Activated B cell treated with CpG ODN at 0.5 μM for 24 hours (primary cell): ENCODE results near the gene TMEM176B. TPM values are rescaled to one million over a fixed set of nuclear protein-coding genes. Genes with fewer than 3 reads are reported as not detected.

ENCODE experiments used
- ATAC-seq: fragments of 200-7000 bp; cut with Tn5 transposase; one replicate; pipeline ENCODE4 v1.10.0; 2021; ENCODE audit warnings: low read depth, mild to moderate bottlenecking, moderate library complexity
- CTCF ChIA-PET: fragments of 350-600 bp; sonication (Branson Sonifier 250); formaldehyde crosslinking; loops from one replicate; lab custom pipeline; 2021; ENCODE audit warnings: antibody characterized with exemption; lab: Charles Lee
- POLR2A ChIA-PET: fragments of 350-600 bp; sonication (Branson Sonifier 250); formaldehyde crosslinking; loops from one replicate; lab custom pipeline; 2021; ENCODE audit warnings: antibody characterized with exemption; lab: Charles Lee
- DNase-seq: peaks from one replicate; pipeline ENCODE4 v3.0.0; 2022
- H3K27ac Mint-ChIP-seq: one replicate; pipeline ENCODE4 v1.8.0; 2020; ENCODE audit warnings: mixed read lengths
- H3K27me3 Mint-ChIP-seq: one replicate; pipeline ENCODE4 v1.8.0; 2021; ENCODE audit warnings: mixed read lengths
- H3K36me3 Mint-ChIP-seq: one replicate; pipeline ENCODE4 v1.8.0; 2021; ENCODE audit warnings: low read depth, mixed read lengths
- H3K4me1 Mint-ChIP-seq: one replicate; pipeline ENCODE4 v1.8.0; 2021; ENCODE audit warnings: mixed read lengths
- H3K4me3 Mint-ChIP-seq: one replicate; pipeline ENCODE4 v1.8.0; 2020; ENCODE audit warnings: mild to moderate bottlenecking, mixed read lengths
- H3K9me3 Mint-ChIP-seq: one replicate; pipeline ENCODE4 v1.8.0; 2020; ENCODE audit warnings: mixed read lengths
- intact Hi-C: fragments of 100-400 bp; cut with micrococcal nuclease; formaldehyde crosslinking; loops from one replicate; pipeline ENCODE4 v1.15.1; 2024
- total RNA-seq: library from RNA; stranded (reverse); gene quantifications from 2 replicates; pipeline ENCODE4 v1.2.3, GENCODE V29; 2022
- TF ChIP-seq, protein P1 (sequence below): fragments of 200-600 bp; IDR thresholded peaks from one replicate; pipeline ENCODE4 v1.8.0; 2022; ENCODE audit warnings: antibody characterized with exemption, mild to moderate bottlenecking

TMEM176B gene
- total RNA-seq, 1 donor from 2014 or later = 0.47 TPM

DNA sequence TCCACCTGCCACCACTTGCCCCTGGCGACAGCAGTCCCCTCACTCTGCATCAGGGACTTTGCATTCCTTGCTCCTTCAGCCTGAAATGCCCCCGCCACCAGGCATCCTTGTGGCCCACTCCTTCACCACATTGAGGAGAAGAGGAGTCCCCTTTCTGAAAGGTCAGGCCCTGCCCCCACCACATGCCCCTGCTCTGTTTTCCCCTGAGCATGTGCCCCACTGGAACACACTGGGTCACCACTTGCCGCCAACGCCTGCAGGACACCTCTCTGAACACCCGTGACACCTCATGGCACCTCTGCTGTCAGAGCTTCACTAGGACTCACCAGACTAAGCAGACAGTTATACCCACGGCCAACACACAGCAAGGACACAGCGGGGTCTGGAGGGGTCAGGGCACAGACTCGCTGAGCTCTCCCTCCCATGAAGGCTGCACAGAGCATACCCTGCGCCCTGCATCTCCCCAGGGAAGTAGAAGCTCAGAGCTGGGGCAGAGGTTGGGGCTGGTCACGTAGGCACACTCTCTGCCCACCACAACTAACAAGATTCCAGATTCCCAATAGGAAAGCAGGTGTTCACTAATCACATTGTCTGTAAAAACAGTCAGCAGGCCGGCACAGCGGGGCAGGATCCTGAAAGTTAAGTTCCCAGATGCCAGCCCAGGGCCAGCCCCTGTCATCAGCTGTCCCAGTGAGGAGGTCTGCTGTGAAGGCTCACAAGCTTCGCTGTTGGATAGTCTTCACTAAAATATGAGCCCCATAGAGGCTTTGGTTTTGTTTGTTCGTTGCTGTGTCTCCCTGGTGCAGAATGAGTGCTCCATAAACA is 46.3 kb upstream of the TMEM176B start:
- Mint-ChIP-seq H3K4me3 (no peak overlapping the region), H3K4me1 (no peaks in the 10 kb centered on the region), H3K36me3 (no peaks in the 10 kb centered on the region), H3K9me3 (no peaks in the 10 kb centered on the region), H3K27ac (no peak overlapping the region), H3K27me3 (peaks cover 13% of the 10 kb centered on the region)
- intact Hi-C loops = no loop called here
- DNase-seq = no peak
- CTCF ChIA-PET = no interaction called here
- ATAC-seq = no peak
- TF ChIP-seq, protein P1, sequence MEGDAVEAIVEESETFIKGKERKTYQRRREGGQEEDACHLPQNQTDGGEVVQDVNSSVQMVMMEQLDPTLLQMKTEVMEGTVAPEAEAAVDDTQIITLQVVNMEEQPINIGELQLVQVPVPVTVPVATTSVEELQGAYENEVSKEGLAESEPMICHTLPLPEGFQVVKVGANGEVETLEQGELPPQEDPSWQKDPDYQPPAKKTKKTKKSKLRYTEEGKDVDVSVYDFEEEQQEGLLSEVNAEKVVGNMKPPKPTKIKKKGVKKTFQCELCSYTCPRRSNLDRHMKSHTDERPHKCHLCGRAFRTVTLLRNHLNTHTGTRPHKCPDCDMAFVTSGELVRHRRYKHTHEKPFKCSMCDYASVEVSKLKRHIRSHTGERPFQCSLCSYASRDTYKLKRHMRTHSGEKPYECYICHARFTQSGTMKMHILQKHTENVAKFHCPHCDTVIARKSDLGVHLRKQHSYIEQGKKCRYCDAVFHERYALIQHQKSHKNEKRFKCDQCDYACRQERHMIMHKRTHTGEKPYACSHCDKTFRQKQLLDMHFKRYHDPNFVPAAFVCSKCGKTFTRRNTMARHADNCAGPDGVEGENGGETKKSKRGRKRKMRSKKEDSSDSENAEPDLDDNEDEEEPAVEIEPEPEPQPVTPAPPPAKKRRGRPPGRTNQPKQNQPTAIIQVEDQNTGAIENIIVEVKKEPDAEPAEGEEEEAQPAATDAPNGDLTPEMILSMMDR = no peak
- POLR2A ChIA-PET = no interaction called here

DNA sequence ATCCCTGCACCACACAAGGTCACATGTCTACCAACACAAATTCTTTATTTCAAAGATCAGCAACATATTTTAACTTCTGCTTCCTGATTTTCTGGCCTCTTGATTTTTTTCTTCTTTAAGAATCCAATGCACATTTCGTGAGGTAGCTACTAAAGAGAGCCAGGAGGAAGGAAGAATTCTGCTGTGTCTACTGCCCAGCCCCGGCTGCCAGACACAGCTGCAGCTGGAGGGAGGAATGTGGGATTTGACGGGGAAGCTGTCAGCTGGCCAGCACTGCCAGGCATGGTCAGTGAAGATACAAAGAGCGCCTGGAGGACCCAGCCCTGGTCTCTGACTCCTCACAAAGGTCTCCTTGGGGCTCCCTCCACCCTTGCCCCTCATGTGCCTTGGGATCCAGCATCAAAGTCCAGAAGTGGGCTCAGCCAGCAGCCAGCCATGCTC is 45.3 kb upstream of the TMEM176B start:
- peaks cover 9% of the 10 kb centered on the region for H3K27me3 Mint-ChIP-seq
- no peaks in the 10 kb centered on the region for H3K9me3 Mint-ChIP-seq
- H3K4me1 Mint-ChIP-seq = no peaks in the 10 kb centered on the region
- ChIA-PET CTCF (no interaction called here), POLR2A (no interaction called here)
- DNase-seq (no peak), ATAC-seq (no peak)
- no peak overlapping the region for H3K4me3 Mint-ChIP-seq
- no peak overlapping the region for H3K27ac Mint-ChIP-seq
- intact Hi-C loops = no loop called here
- TF ChIP-seq, protein P1 = no peak
- no peaks in the 10 kb centered on the region for H3K36me3 Mint-ChIP-seq

DNA sequence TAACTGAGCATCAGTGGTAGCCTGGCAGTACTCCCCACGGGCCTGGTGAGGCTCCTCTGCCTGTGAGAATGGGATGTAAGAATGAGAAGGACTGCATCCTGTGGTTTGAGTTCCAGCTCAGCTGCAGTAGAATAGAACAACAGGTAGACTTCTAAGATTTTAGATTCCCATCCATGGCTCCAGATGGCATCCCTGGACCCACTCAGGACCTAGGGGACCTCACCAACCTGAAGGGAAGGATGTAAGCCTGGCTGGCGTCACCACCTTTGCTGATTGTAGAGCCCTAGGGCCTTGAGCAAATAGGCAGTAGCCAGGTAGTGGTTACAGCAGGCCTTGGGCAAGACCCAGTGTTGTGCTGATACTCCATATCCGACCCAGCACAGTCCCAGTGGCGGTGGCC is 42.6 kb upstream of the TMEM176B start:
- CTCF ChIA-PET = no interaction called here
- Mint-ChIP-seq H3K36me3 (no peaks in the 10 kb centered on the region), H3K9me3 (no peaks in the 10 kb centered on the region), H3K4me3 (no peak overlapping the region), H3K27ac (no peak overlapping the region), H3K4me1 (no peaks in the 10 kb centered on the region), H3K27me3 (peaks cover 2% of the 10 kb centered on the region)
- intact Hi-C loops = no loop called here
- DNase-seq (no peak), ATAC-seq (no peak)
- TF ChIP-seq, protein P1 = no peak
- POLR2A ChIA-PET = no interaction called here

DNA sequence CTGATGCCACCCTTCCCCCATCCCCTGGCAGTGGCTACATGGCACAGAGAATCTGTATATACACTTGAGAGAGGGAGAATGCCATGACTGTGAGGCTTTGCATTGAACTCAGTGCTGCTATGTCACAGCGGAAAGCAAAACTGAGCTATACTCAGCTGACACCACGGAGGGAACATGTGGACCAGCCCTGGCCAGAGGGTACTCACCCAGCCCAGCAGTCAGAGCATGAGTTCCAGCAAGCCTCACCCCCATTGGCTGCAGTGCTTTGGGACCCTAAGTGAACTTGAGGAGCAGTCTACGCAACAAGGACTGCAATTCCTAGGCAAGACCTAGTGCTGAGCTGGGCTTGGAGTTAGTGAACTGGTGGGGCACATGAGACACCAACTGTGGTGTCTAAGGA is 41.9 kb upstream of the TMEM176B start:
- Mint-ChIP-seq H3K27me3 (peaks cover 2% of the 10 kb centered on the region), H3K9me3 (no peaks in the 10 kb centered on the region), H3K36me3 (no peaks in the 10 kb centered on the region), H3K4me3 (no peak overlapping the region), H3K27ac (no peak overlapping the region), H3K4me1 (no peaks in the 10 kb centered on the region)
- ATAC-seq = no peak
- intact Hi-C loops = no loop called here
- no peak for DNase-seq
- POLR2A ChIA-PET = no interaction called here
- TF ChIP-seq, protein P1 = no peak
- CTCF ChIA-PET = no interaction called here

DNA sequence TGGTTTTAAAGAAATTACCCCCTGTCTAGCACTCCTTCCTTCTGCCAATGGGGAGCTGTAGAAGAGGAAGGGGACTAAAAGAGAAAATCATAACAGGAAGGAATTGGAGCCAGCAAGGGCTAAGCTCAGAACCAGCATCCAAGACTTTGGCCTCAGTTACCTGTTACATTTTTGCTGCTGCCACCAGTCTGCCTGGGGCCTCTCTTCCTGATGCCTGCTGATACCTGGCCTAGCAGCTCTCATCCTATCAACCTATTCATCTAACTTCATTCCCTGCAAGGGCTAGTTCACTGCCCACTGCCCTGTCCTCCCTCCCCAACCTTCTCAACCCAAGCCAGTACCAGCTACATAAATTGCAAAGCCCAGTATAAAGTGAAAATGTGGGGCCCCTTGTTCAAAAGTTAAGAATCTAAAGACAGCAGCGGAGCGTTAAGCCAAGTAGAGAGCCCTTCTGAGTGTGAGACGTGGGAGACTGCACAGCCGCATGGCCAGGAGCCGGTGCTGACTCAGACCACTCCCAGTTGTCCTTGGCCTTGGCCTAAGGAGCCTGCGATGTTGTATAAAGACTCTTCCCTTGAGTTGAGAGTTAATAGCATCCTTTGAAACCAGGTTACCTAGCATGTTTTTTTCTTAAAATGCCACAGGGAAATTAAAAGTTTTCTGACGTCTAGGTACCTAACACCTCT is 38.9 kb upstream of the TMEM176B start:
- ATAC-seq (no peak), DNase-seq (no peak)
- ChIA-PET CTCF (no interaction called here), POLR2A (no interaction called here)
- H3K36me3 Mint-ChIP-seq = no peaks in the 10 kb centered on the region
- H3K9me3 Mint-ChIP-seq = no peaks in the 10 kb centered on the region
- no peaks in the 10 kb centered on the region for H3K4me1 Mint-ChIP-seq
- intact Hi-C loops = no loop called here
- no peak overlapping the region for H3K4me3 Mint-ChIP-seq
- TF ChIP-seq, protein P1 = no peak
- H3K27me3 Mint-ChIP-seq = peaks cover 5% of the 10 kb centered on the region
- no peak overlapping the region for H3K27ac Mint-ChIP-seq
